Medulla oblongata (tissue), 1 donor: Measurements from ENCODE around the gene STX2.
A peak's percentile ranks its signal among the peaks of the same experiment; 100 is the strongest.
"Not testable (repeated sequence)": the region's sequence is repeated elsewhere in the genome, so short reads cannot be mapped to it uniquely, and the experiment has no call there.

ENCODE experiments used
- DNase-seq: peaks from one replicate; pipeline ENCODE4 v3.0.0-alpha.2; 2015; ENCODE audit errors: extremely low spot score

Gene STX2

GRCh38 chr12:130838951-130839769 is at the start of gene STX2:
Gene STX2, minus strand, starts transcription at chr12:130839250. Its CDS starts 151 bp downstream, at chr12:130839099.
- peak; percentile 85 for DNase-seq

GRCh38 chr12:130887190-130887589 is 48.1 kb upstream of the STX2 start:
- DNase-seq: not testable (repeated sequence)

- no peak for DNase-seq
Measured at GRCh38 chr12:130881548-130881947, 42.5 kb upstream of the STX2 start.

- DNase-seq: no peak
Measured at GRCh38 chr12:130881046-130881445, 42.0 kb upstream of the STX2 start.

GRCh38 chr12:130880411-130880885 is 41.4 kb upstream of the STX2 start:
- no peak for DNase-seq

GRCh38 chr12:130879781-130880389 is 40.8 kb upstream of the STX2 start:
- no peak for DNase-seq

- DNase-seq: no peak
Measured at GRCh38 chr12:130879212-130879686, 40.2 kb upstream of the STX2 start.

GRCh38 chr12:130878193-130879185 is 39.4 kb upstream of the STX2 start:
- DNase-seq: no peak

- DNase-seq: no peak
Measured at GRCh38 chr12:130877333-130877732, 38.3 kb upstream of the STX2 start.

- no peak for DNase-seq
Measured at GRCh38 chr12:130876758-130877157, 37.7 kb upstream of the STX2 start.

- no peak for DNase-seq
Measured at GRCh38 chr12:130876297-130876696, 37.2 kb upstream of the STX2 start.

- DNase-seq: peak; percentile 25
Measured at GRCh38 chr12:130875708-130876107, 36.7 kb upstream of the STX2 start.

GRCh38 chr12:130875193-130875592 is 36.1 kb upstream of the STX2 start:
- no peak for DNase-seq

GRCh38 chr12:130874696-130875095 is 35.6 kb upstream of the STX2 start:
- no peak for DNase-seq

- DNase-seq: no peak
Measured at GRCh38 chr12:130873825-130874224, 34.8 kb upstream of the STX2 start.

- DNase-seq: no peak
Measured at GRCh38 chr12:130873106-130873795, 34.2 kb upstream of the STX2 start.

- peak; percentile 46 for DNase-seq
Measured at GRCh38 chr12:130872179-130873096, 33.4 kb upstream of the STX2 start.

- peak; percentile 90 for DNase-seq
Measured at GRCh38 chr12:130871286-130872178, 32.5 kb upstream of the STX2 start, which contains the start of gene RAN. Gene RAN, plus strand, starts transcription at chr12:130872066. Its CDS starts 528 bp downstream, at chr12:130872594.
